Stimulated activated CD4-positive, alpha-beta T cell treated with anti-CD3 and anti-CD28 coated beads, TNF-alpha, amount 100 ng/mL, for 24 hours (primary cell): ENCODE measurements around the gene CD3G.

Experiments used
- DNase-seq, 3 experiments: peaks; one replicate each; pipeline ENCODE4 v3.0.0-alpha.2; 2020; ENCODE audit warnings: low read depth in 3 of 3

Gene CD3G

DNA sequence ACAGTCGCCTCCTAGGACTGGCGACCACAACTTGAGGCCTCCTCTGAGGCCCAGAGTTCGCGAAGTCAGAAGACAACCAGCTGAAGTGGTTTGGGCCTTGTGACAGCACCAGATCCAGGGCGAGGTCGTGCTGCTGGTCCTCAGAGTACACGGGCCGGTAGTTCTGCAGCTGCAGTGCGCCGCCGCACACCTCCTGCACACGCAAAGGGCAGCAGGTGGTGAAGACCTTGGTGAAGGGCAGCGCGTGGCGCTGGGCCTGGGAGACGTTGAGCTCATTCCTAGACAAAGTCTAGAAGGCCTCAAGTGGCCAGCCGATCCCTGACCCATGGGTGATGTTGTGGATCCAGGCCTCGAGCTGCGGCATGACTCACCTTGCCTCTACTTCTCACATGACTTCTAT is 21.4 kb upstream of the CD3G start:
- no peak for DNase-seq

DNA sequence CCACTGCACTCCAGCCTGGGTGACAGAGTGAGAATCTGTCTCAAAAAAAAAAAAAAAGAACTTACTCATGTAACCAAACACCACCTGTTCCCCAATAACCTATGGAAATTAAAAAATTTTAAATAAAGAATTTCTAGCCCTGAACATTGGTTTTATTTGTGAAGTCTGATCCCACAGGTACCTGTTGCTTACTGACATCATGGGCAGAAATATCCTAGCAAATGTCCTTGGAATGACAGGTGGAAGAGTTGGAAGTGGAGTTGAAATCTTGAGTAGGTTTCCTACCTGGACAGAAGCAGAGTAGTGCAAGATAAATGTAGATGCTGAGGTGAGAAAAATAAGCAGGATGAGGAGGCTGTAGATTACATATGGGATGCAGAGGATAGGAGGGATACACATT is 18.9 kb upstream of the CD3G start:
- no peak for DNase-seq

DNA sequence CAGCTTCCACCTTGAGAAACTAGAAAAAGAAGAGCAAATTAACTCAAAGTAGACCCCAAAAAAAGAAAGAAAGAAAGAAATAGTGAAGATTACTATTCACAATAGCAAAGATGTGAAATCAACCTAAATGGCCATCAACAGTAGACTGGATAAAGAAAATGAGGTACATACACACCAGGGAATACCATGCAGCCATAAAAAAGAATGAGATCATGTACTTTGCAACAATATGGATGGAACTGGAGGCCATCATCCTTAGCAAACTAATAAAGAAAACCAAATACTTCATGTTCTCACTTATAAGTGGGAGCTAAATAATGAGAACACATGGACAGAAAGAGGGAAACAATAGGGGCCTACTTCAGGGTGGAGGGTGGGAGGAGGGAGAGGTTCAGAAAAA is 15.4 kb upstream of the CD3G start:
- no peak for DNase-seq

DNA sequence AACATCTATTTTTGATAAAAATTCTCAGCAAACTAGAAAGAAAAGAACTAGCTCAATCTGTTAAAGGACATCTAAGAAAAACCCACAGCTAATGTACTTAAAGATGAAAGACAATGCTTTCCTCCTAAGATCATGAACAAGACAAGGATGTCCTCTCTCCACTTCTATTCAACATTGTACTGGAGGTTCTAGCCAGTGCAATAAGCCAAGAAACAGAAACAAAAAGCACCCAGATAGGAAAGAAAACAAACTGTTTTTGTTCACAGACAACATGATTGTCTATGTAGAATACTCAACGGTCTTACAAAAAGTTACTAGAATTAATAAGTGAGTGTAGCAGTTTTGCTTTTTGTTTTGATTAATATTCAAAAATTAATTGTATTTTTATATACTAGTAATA is 9.4 kb upstream of the CD3G start:
- no peak for DNase-seq

DNA sequence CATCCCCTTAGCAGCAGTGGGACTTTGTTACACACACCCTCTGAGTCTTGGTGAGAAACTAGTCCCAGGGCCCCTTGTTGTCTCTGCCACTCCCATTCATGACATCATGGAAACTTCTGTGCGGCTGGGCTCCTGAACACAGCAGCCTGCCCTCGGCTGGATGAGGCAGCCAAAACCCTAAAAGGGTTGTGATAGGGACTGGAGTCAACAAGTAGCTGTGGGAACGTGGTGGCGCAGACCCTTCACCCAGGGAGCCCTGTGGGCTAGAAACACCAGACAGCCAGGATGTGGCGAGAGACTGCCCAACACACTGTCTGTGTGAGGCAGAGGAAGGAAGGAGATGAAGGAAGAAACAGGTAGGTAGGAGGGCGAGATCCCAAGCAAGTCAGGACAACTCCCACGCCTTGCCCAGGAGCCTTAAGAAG is 5.5 kb upstream of the CD3G start:
- peak; percentile 75 to 84 (median 84) for DNase-seq

DNA sequence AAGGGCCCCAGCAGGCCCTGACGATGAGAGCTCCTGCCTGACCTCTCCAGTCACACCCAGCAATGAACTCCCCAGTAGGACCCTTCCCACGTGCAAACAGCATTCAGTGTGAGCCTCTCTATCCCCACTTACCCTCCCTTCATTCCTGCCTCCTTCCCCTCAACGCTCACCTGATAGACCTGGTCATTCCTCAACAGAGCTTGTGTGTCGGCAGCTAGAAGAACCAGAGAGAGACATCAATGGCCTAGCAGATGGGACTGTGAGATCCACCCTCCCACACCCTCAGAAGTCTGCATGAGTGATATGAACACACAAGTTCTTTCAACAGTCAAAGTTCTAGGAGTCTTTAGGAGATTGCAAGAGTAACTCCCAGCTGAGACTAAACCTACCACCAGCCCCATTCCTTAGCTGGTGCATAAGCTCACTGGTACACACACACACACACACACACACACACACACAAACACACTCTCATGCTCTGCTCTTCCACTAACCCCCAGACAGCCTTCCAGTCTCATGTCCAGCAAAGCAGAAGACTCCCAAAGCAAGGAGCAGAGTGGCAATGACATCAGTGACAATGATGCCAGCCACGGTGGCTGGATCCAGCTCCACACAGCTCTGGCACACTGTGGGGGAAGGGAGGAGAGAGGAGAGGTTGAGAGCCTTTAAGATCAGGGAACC is 4.7 kb upstream of the CD3G start:
- no peak for DNase-seq

DNA sequence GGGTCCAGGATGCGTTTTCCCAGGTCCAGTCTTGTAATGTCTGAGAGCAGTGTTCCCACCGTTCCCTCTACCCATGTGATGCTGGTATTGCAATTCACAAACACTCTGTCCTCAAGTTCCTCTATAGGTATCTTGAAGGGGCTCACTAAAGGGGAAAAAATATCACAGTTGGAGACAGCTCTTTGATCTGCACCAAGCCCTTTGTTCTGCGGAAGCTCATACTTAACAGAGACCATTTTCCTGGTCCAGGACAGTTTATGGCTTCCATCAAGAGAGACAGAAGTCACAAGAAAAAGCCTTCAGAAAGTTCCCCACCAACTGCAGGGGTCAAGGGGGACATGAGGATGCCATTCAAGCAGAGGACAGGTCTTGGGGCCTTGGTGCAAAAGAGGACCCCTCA is 3.7 kb upstream of the CD3G start:
- no peak for DNase-seq

DNA sequence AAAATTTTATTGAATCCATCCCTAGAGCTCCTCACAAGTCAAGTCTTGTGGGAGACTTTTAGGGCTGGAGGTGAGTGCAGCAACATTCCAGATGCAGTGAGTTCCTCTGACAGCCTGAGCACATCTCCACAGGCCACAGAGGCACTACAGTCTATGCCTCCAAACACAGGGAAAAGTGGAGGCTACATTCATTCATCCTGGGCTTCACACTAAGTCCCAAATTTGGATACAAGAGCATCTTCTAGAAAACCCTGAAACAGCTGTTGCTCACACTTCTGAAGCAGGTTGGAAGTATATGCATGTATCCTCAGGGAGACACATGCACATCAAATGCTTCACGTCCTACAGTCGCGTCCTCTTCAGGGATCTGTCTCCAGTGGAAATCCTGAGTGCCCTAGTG is 2.9 kb upstream of the CD3G start:
- no peak for DNase-seq

DNA sequence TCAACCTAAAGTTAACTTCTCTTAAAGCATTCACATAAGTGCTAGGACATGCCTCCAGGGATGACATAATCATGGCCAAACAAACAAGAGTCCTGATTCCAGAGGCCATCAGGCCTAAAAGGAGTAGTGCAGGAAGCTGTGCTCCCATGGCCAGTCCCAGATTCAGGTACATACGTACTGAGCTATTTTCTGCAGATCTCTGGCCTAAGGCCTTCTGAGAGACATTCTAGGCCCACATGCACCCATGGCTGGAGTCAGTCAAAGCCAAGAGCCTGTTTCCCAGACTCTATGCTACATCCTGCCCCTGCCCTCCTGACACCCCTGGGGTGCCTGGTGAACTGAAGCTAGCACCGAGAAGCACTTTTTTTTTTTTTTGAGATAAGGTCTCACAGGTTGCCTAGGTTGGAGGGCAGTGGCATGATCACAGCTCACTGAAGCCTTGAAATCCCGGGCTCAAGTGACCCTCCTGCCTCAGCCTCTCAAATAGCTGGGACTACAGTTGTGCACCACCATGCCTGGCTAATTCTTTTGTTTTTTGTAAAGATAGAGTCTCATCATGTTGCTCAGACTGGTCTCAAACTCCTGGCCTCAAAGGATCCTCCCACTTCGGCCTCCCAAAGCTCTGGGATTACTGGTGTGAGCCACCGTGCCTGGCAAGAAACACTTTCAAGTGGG is 2.2 kb upstream of the CD3G start:
- no peak for DNase-seq

DNA sequence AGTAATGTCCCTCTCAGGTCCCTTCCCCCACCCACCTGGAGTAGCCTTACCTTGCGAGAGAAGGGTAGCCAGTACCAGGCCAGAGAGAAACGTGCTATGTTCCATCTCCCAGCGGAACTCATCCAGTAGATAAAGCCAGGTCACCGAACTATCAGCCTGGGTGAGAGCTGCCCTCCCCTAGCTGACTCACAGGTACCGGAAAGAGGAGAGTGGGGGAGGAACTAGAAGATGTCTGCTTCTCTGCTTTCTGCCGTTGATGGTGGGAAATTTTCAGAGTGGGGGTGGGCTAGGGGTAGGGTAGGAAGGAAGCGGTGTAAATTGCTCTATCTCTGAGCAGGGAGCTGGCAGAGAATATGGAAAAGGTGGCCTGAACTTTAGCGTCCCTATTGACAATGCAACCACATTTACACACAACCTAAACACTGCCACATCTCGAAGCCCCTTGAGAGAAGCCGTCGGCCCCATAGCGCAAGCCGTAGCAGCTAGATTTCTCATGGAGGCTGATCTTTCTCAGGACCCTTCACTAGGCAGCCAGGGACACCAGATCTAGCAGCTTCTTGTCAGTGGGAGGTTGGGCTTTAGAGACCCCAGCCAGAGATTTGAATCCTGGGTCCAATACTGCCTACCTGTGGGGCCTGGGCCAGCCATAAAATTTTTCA is 1.5 kb upstream of the CD3G start, which contains the start of gene CD3D:
Gene CD3D, minus strand, starts transcription at position 203 of the 659 bp plus-strand sequence. Its CDS starts 98 bp downstream, at position 105.
- peak; percentile 48 to 64 (median 59) for DNase-seq

DNA sequence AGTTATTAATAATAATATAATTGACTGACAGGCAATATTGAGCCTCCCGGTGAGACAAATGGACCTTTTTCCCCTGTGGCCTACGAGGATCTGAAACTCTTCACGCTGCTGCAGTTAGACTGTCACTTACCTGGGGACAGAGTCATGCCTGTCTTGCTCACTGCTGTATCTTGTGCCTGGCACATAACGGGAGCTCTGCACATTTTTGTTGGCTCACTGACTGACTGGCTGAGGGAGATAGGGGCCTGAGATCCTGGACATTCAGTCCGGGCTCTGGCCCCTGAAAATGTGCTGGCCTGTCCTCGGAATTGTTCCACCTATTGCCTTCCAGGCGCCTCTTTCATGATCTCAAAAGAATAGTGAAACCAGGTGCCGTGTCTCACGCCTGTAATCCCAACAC is 896 bp upstream of the CD3G start:
- DNase-seq = no peak

DNA sequence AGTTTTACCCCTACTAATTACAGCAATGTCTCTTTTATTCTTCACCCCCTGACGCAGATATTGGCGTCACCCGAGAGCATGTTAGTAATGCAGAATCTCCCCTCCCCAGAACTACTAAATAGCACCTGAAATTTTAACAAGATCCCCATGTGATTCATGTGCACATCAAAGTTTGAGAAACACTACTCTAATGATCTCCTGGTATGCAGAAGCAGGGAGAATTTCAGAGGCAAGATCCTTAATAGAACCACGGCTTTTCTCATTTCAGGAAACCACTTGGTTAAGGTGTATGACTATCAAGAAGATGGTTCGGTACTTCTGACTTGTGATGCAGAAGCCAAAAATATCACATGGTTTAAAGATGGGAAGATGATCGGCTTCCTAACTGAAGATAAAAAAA is 5.3 kb downstream of the CD3G start:
- DNase-seq = no peak

DNA sequence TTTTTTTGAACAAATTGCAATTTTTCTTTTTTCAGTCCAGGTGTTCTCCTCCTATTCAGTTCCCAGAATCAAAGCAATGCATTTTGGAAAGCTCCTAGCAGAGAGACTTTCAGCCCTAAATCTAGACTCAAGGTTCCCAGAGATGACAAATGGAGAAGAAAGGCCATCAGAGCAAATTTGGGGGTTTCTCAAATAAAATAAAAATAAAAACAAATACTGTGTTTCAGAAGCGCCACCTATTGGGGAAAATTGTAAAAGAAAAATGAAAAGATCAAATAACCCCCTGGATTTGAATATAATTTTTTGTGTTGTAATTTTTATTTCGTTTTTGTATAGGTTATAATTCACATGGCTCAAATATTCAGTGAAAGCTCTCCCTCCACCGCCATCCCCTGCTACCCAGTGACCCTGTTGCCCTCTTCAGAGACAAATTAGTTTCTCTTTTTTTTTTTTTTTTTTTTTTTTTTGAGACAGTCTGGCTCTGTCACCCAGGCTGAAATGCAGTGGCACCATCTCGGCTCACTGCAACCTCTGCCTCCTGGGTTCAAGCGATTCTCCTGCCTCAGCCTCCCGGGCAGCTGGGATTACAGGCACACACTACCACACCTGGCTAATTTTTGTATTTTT is 9.1 kb downstream of the CD3G start:
- no peak for DNase-seq

DNA sequence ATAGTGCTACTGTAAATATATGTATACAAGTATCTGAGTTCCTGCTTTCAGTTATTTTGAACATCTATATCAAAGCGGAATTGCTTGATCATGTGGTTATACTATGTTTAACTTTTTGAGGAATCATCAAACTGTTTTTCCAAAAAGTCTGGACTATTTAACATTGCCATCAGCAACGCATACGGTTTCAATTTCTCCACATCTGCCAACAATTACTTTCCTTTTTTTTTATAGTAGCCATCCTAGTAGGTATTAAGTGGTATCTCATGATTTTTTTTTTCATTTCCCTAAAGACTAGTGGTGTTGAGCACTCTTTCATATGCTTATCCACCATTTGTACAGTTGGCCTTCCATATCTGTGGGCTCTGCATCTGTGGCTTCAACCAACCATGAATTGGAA is 13.9 kb downstream of the CD3G start:
- no peak for DNase-seq

DNA sequence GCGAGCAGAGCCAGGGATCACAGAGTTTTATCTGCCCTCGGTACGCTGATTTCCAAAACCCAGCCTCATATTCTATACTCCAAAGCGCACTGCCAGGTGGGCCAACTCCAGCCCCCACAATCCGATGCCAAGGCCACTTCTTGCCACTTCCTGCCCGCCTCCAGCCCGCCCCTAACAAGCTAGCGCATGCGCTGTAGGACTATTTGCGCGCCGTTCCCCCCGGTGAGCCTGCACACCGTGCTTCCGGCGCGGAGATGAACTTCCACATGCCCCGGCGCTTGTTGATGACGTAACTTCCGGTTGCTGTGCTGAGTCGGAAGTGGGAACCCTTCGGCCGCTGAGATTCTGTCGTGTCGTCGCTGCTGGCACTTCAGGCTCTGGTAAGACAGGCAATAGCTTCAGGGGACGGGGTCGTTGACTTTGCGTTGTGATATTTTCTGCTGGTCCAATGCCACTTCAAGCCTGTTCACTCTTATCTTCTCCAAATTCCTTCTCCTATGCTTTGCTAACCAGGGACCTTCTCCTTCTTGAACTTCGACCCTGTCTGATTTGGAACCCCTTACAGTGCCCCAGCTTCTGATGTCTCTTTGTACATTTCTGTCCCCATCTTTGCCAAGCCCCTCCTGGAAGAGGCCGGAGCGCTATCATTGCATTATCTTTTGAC is 15.3 kb downstream of the CD3G start, which contains the start of gene UBE4A:
Gene UBE4A, plus strand, starts transcription at position 306 of the 664 bp plus-strand sequence. CDS start 5,481 bp downstream, outside the sequence.
- DNase-seq = peak; percentile 97 to 99 (median 98)

DNA sequence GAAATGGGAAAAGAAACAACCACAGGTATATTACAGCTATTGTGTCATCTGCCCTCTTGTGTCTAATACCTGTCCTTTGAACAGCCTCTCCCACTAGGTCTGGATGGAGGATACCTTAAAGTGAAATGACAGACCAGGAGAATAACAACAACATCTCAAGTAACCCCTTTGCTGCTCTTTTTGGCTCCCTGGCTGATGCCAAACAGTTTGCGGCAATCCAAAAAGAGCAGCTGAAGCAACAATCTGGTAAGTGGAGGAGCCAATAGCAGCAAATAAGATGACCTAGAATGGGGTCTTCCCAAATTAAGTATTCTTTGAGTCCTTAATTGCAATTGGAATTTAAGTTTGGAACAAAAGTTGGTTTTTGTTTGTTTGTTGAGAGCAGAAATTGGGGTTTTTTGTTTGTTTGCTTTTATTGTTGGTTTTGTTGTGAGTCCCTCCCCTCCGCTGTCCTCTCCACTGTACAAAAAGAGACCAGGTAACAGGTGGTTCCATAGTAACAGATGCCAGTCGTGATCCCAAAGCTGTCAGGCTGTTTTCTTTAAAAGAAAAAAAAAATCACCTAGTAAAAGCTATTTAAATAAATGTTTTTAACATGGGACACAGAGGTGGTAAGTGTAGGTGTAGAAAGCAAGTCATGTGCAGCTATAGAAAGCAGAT is 20.9 kb downstream of the CD3G start:
- DNase-seq = no peak

DNA sequence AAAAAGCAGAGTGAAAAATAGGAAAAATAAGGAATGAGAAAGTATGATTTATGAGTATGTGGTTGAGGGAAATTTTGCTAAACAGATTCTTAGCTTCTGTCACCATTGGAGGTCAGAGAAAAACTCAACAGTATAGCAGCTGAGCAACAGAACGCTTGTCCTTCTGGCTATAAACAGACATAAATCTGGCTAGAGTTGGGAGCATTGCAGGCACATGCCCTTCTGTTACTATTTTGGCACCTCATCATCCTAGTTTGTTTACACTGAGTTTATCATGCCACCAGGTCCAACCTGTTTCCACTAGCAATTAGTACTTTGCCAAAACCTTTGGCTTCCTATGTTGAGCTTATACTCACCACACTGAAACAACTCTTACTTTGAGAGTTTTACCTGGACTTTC is 22.1 kb downstream of the CD3G start:
- DNase-seq = no peak

DNA sequence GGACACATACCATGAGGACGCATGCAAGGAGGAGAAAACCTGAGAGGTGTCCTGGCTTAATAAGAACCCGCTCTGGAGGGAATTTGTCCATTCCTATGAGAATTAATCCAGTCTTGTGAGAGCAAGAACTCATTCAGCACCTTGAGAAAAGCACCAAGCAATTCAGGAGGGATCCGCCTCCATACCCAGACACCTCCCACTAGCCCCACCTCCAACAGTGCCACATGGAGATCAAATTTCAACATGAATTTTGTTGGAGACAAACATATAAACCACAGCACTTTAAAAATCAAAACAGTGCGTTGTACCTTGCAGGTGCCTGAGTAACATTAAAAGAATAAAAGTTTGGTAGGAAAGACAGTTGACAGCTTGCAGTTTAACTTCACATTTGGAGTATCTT is 26.6 kb downstream of the CD3G start:
- DNase-seq = no peak

DNA sequence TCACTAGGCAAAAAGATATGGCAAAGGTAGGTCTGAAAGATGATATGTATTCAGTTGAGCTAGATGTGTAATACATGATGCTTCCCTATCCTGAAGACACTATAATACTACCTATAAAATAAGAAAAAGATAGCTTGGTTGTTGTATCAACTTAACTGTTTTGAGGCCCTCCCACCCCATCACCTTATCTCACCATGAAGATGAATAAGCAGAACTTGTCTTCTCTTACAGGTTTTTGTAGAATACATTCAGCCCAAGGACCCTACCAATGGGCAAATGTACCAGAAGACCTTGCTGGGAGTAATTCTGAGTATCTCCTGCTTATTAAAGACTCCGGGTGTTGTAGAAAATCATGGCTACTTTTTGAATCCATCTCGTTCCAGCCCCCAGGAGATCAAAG is 29.1 kb downstream of the CD3G start:
- no peak for DNase-seq

DNA sequence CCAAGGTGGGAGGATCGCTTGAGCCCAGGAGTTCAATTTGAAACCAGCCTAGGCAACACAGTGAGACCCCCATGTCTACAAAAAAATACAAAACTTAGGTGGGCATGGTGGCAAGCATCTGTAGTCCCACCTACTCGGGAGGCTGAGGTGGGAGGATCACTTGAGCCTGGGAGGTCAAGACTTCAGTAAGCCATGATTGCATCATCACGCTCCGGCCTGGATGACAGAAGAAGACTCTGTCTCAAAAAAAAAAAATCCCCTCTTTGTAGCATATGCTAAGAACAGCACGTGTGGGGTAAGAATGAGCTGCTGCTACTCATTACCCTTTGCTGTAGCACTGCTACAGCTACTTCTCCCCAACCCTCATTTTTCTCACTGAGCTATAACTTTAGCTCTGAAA is 29.7 kb downstream of the CD3G start:
- no peak for DNase-seq

DNA sequence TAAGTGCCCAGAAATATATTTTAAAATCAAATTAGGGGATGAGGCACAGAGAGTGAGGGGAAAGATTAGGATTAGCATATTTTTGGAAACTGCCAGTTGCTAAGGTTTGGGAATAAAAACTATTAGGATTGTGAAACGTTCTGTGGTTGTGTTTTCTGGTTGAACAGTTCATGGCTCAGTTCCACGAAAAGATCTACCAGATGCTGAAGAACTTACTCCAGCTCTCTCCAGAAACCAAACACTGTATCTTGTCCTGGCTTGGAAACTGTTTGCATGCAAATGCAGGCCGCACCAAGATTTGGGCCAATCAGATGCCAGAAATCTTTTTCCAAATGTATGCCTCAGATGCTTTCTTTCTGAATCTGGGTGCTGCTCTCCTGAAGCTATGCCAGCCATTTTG is 30.6 kb downstream of the CD3G start:
- no peak for DNase-seq
